Stimulated activated CD4-positive, alpha-beta T cell treated with anti-CD3 and anti-CD28 coated beads, Interleukin-1b, Interleukin-23, amount 100 ng/mL, for 1 hour (primary cell): ENCODE results near the gene TMEM88.
"Not testable (repeated sequence)": the region's sequence is repeated elsewhere in the genome, so short reads cannot be mapped to it uniquely, and the experiment has no call there.

Source experiments
- DNase-seq, 2 donors: peaks; one replicate each; pipeline ENCODE4 v3.0.0-alpha.2; 2020; ENCODE audit warnings: low read depth in 2 of 2

TMEM88 gene

GRCh38 chr17:7856011-7856810, 1.3 kb downstream of the TMEM88 start:
- DNase-seq, result no peak

DNA sequence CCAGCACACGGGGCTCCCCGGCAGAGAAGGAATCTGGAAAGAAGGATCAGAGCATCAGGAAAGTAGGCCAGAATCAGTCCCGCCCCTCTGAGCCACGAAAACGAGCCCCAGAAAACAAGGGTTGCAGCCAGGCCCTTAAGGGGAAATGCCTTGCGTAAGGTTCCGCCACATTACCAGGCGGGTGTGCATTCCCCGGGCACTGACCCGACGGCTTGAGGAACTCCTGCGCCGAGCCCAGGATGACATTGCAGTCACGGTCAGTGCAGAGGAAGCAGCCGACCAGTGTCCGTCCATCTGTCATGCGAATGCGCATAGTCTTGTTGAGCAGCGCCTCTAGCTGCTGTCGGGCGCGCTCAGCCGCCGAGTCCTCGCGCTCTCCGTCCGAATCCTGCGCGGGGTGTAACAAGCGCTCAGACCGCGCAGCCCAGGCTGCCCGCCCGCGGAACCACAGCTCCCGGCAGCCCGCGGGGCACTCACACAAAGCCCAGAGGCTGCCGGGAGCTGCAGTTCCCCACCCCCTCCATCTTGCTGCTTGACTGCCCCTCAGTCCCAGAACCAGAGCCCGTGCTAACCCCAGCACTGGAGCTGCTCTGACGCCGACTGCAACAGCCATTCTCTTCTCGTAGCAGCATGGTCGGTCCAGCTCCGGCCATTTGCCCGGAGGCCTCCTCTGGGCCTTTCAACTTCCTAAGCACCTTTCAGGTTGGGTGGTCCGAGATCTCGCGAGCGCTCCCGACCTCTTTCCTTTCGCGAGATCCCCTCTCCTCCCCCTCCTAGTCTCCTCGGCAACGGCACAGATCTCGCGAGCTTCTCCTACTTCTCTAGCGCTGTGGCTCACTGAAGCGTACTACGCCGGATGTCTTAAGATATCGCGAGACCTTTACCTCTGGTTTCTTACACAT, 2.2 kb downstream of the TMEM88 start, which contains the start of gene NAA38:
TSS of gene NAA38 (minus strand) at position 749 of the 902 bp plus-strand sequence. CDS start at position 653, 96 bp downstream.
- peak; percentile 75 to 87 for DNase-seq

GRCh38 chr17:7857713-7858521, 3.1 kb downstream of the TMEM88 start, which contains the start of gene CYB5D1:
Gene CYB5D1 (plus strand): TSS chr17:7858003. CDS start chr17:7858135, 132 bp downstream.
- peak; percentile 69 to 79 for DNase-seq

DNA sequence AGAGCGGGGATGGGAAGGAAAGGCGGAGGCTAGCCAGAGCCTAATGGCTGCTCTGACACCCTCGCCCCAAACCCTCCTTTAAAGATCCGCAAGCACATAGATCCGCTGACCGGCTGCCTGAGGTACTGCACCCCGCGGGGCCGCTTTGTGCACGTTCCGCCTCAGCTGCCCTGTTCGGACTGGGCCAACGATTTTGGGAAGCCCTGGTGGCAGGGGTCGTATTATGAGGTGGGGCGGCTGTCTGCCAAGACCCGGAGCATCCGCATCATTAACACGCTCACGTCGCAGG, 3.6 kb downstream of the TMEM88 start:
- DNase-seq, result no peak

DNA sequence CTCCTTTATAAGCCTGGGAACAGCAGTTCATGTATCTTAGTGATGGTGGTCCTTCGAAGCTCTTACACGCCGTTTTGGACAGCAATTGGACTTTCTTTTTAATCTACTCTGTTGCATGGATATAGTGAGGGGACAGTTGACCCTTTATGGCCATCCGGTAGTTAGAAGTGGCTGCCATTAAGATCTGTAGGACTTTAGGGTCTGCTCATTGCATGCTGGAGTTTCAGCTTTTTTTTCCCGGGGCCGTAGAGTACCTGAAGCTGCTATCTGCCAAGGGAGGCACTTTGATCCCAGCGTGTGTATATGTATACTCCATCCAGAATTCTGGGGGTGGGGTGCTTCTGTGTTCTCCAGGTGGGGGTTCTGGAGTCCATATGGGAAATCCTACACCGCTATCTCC, 4.2 kb downstream of the TMEM88 start:
- DNase-seq, result no peak

DNA sequence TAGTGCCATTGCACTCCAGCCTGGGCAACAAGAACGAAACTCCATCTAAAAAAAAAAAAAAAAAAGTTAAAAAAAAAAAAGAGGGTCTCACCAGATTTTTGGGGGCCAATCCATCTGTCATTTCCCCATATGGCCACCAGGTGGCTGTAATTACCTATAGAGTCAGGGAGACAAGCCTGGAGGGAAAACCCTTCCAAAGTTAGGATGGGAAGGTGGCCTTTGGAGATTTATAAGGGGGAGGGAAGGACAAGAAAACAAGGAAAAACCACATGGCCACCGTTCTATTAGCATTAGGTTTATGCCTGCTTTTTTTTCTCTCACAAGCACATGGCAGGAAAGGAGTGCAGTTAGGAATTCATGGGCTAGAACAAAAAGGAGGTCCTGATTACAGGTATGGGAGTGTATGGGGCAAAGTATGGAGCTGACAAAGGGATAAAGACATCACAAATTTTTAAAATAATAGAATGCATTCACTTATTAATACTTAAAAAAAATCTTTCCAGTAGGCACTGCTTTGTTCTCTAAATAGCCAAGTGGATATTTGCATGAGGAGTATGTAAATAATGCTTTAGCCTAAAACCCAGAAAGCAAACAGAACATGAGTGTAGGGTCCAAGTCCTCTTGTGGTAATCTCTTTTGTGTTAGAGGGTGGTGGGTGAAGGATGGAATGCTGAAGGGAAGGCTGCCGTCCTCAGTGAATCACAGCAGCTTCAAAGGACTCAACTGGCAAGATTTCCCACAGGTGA, 8.0 kb downstream of the TMEM88 start:
- no peak for DNase-seq

DNA sequence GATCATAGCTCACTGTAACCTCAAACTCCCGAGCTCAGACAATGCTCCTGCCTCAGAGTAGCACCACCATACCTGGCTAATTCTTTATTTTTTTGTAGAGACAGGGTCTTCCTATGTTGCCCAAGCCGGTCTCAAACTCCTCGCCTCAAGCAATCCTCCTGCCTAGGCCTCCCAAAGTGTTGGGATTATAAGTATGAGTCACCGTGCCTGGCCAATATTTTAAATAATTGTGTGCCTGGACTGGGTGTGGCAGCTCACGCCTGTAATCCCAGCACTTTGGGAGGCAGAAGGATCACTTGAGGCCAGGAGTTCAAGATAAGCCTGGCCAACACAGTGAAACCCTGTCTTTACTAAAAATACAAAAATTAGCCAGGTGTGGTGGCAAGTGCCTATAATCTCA, 9.5 kb downstream of the TMEM88 start:
- DNase-seq, result not testable (repeated sequence)

- DNase-seq, result no peak
Measured at GRCh38 chr17:7864995-7865650, 10.3 kb downstream of the TMEM88 start.

DNA sequence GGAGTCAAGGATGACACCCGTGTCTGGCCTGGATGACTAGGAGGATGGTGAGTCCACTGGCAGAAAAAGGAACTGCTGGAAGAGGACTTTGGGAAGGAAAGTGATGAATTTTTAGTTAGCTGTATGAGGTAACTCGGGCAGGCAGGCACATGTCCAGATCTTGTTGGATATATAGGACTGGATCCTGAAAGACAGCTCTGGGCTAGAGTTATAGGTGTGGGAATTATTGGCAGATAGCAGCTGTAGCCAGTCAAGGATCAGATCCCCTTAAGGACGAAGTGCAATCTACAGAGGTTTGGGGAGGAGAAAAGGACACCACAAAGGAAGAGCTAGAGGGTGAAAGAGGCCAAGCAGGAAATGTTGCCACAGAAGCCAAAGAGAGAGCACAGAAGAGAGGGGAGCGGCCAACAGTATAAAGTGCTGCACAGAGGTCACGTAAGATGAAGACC, 13.0 kb downstream of the TMEM88 start:
- no peak for DNase-seq

GRCh38 chr17:7873051-7873450, 18.2 kb downstream of the TMEM88 start:
- DNase-seq, result no peak

DNA sequence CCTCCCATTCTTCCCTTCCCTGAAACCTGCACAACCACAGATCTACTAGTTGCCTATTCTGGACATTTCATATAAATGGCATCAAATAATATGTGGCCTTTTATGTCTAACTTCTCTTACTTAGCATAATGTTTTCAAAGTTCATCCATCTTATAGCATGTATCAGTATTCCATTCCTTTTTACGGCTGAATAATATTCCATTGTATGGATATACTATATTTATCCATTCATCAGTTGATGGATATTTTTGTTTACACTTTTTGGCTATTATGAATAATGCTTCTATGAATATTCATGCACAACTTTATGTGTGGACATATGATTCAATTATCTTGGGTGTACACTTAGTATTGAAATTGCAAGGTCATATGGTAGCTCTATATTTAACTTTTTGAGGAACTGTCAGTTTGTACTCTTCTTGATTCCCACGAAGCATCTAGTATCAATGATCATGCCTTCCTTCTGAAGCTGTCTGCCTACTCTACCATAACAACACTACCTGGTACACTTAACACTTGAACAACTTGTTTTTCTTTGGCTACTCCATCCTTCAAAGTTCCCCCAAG, 21.0 kb downstream of the TMEM88 start:
- DNase-seq, result no peak

DNA sequence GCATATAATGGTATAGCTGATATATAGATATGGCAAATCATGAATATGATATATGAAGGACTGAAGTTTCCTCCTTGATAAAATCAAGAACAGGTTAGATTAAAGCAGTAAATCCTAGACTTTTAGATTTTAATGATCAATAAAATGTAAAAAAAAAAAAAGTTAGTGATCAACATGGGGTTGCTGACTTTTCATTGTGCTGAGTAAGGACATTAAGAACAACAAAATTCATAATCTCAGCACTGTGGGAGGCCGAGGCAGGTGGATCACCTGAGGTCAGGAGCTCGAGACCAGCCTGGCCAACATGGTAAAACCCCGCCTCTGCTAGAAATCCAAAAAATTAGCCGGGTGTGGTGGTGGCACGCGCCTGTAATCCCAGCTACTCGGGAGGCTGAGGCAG, 23.4 kb downstream of the TMEM88 start:
- DNase-seq, result no peak

DNA sequence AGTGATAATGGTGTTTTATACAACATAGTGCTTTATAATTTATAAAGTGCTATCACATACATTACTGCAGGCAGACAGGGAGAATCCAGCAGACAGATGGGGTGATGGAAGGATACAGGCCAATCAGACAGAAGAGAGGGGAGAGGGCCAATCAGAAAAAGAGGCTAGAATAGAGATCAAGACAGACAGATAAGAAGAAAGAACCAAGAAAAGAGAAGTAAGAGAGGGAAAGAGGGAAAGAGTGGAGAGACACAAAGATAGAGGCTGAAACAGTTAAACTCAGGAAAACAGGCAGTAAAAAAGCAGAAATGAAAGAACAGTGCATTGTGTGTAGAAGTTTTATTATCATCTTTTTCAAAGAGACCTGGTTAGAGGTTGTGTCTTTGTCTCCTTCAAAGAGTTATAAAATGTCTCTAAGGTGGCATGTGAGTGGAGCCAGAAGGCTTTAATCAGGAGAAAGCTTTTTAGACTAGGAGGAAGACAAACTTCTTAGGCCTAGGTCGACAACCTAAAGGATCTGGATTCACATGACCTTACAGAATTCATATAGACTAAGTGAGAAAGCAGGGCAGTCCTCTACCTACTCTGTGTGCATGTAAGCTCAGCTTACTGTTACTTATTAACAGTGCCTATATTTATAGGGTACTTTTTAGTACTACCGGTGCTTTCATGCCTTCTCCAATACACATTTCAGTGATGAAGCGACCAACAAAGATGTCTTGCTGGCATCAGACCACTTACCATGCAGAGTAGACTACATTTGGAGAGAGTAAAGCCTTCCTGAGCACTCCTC, 25.4 kb downstream of the TMEM88 start:
- DNase-seq, result no peak

DNA sequence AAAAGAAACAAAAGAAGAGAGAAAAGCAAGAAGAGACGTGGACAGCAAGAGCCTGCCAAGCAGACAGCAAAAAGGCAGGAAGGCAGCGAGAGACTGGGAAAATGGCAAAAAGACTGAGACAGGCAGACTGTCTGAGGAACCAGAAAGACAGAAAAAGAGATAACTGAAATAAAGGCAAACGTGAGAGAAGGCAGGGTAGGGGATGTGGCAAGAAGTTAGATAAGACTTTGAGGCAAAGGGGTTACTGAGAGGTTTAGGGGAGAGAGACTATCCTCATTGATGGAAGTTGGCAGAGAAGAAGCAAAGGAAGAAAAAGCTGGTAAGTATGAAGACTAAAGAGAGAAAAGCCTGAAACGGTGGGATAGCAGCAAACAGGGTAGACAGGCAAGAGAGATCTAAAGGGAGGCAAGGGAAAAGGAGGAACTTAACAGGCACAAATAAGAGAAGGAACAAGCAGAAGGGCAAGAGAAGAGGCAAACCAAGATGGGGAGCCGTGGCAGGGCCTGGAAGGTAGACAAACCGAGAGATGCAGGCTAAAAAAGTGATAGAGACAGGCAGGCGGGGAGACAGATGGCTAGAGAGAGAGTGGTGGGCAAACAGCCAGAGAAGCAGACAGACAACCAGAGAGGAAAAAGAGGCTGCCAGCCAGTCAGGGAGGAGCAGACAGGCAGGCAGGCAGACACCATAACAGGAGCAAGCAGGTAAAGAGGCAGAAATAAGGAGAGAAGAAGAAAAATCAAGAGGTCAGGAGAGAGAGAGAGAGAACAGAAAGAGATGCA, 26.6 kb downstream of the TMEM88 start:
- DNase-seq, result no peak

DNA sequence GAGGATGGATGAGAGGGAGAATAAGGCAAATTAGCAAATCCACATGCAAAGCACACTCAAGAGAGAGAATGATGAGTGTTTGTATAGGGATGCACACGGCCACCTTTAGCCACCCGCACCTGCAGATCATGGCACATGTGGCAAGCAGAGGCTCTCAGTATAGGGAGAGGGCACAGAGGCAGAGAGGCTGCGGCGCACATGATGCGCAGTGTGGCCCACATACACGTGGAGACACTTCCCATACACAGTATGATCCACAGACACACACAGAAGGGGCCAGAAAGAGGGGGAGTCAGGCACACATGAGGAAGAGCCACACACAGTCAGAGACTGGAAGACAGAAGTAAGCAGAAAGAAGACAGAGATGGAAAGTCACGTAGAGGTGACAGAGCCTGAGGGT, 27.2 kb downstream of the TMEM88 start:
- DNase-seq, result no peak

DNA sequence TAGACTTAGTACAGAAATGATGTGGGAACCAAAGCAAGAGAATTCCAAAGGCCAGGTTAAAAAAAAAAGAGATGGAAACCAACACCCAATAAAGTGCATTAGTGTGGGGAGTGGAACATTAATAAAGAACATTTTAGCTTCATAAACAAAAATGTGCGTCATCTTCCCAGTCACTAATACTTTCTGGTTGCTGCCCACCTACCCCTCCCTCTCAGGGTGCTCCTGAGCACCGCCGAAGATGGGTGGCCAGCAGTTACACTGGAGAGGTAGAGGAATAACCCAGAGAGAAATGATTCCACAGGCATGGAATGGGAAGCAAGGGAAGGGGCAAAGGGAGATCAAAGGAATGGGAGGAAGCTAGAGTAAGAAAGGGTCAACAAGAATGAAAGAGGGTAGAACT, 27.8 kb downstream of the TMEM88 start:
- no peak for DNase-seq

DNA sequence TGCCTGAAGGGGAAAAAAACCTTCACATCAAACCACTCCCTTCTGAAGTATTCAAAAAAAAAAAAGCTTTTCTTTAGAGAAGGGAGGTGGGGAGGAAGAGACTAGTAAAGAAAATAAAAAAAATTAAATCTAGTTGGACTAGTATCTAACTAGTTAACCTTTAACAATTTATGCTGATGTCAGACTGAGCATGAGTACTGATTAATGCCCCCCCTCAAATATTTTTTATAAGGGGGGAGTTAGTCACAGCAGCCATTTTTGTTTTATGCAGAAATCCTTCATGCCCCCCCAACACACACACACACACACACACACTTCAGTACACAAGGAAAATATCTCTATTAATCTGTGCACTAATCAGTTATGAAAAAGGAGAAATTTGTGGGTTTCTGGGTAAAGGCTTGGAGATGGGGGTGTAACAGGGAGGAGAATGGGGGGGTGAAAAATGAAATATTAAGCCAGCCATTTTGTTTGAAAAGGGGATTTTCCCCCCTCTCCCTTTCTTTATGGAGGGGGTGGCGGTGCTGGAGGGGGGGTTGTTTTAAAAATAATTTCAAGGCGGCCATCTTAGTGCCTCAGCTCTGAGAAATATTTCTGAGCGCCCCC, 29.0 kb downstream of the TMEM88 start:
- DNase-seq, result no peak
